Fibroblast of mammary gland (primary cell): ENCODE measurements around the gene CORO2A.

Experiments used
- DNase-seq: peaks from one replicate; pipeline ENCODE4 v3.0.0-alpha.2; 2010; ENCODE audit warnings: low read depth
- H3K4me3 ChIP-seq: 2 replicates; pipeline ENCODE4 v1.5.1; 2011; ENCODE audit warnings: low read depth, mild to moderate bottlenecking, low read length, moderate library complexity; ENCODE audit not compliant: control insufficient read depth
- CTCF ChIP-seq: conservative IDR thresholded peaks from 2 replicates; pipeline ENCODE4 v1.5.1; 2011; ENCODE audit warnings: low read depth, low read length, inconsistent platforms; ENCODE audit not compliant: control insufficient read depth, insufficient read depth

Gene CORO2A

DNA sequence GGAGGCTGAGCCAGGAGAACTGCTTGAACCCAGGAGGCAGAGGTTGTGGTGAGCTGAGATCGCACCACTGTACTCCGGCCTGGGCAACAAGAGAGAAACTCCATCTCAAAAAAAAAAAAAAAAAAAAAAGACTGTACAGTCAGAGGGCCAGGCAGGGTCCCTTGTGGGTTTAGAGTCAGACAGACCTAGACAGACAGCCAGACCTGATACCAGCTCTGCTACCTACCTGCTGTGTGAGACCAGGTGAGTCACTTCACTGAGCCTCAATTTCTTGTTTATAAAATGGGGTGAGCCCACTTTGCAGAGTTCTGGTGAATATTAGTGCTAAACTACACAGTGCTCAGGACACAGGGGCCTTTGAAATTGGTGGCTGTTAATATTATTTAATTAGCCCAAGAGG, 93.1 kb downstream of the CORO2A start:
- TF ChIP-seq CTCF: no peak
- no peak for DNase-seq

DNA sequence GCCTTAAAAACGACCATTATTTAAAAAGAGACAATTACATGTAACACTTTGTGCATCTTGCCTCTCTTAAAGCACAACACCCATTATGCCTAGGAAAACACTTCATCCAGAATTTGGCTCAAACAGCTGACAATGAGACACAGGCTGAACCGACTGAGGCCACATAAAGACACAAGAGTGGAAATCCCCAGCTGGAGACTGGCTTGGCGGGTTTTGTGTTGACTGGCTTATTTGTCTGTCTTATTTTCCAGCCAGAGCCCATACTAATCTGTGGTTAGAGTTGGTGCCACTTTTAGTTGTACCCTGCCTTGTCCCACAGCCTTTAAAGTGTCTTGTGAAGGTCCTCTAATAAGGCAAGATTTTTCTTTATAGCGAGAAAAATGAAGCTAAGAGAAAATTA, 94.6 kb downstream of the CORO2A start:
- no peak overlapping the region for H3K4me3 ChIP-seq
- no peak for DNase-seq
- no peak for TF ChIP-seq CTCF

More for the DNA sequence above, 93.1 kb downstream of the CORO2A start:
- H3K4me3 ChIP-seq: no peak overlapping the region

DNA sequence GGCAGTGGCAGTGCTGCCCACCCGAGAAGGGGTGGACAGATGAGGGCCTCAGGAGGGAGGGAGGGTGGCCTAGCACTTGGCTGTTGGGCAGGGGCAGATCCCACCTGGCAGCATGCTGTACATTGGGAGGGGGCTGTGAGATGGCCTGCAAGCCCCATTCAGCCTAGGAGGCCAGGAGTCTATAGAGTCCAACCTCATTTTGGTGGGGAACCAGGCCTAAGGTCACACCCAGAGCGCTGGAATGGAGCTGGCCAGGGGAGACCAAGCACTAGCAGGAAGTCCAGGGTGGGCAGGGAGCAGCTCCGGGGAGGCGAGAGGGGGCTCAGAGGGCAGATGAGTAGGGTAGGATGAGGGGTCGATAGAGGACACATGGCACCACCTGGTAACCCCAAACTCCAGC, 96.3 kb downstream of the CORO2A start:
- no peak for DNase-seq
- TF ChIP-seq CTCF: no peak

DNA sequence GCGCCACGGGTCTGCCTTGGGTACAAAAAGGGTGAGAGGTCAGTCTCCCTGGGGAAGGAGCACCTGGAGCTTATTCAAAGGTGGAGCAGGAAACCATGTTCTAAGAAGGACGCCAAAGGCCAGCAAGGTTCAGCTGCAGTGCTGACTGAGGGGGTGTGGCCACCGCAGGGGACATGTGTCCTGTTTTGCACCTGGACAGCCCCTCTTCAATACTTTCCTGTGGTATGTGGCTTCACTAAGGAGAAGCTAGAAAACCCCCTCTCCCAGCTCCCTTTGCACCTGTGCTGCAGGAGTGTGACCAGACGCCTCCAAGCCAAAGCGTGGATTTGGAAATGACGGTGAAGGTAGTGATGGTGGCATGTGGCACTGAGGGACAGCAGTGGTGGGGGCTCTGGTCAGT, 97.0 kb downstream of the CORO2A start:
- no peak for DNase-seq
- no peak for TF ChIP-seq CTCF
- no peak overlapping the region for H3K4me3 ChIP-seq

More for the DNA sequence above, 96.3 kb downstream of the CORO2A start:
- H3K4me3 ChIP-seq: no peak overlapping the region

DNA sequence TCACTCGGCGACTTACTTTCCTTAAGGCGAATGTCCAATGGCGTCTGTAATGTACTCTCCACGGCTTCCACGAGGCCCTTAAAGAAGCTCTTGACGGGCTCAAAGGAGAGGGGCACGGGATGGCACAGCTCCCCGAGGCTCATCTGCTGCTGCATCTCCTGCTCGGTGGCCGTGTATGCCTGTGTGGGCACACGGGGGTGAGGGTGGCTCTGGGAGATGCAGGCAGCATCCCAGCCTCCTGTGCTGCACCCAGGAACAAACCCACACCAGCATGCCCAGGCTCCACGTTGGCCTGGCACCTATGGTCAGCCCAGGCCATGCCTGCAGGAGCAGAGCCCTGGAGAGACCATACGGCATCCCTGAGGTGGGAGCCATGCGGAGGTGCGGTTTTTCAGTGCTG, 97.6 kb downstream of the CORO2A start:
- no peak for DNase-seq
- TF ChIP-seq CTCF: no peak
- no peak overlapping the region for H3K4me3 ChIP-seq

- H3K4me3 ChIP-seq: no peak overlapping the region
- DNase-seq: no peak
- no peak for TF ChIP-seq CTCF
Measured at GRCh38 chr9:98094316-98094715, 98.1 kb downstream of the CORO2A start.

- no peak for TF ChIP-seq CTCF
- DNase-seq: no peak
- H3K4me3 ChIP-seq: no peak overlapping the region
Measured at GRCh38 chr9:98092613-98092931, 99.9 kb downstream of the CORO2A start.
